Esophagus squamous epithelium (tissue), 4 donors: ENCODE results near the gene ASCL1.

Experiments used
- POLR2A ChIP-seq, 4 donors: fragments of 450-650 bp; IDR thresholded peaks; one replicate each; pipeline ENCODE4 v1.6.1; 2017; ENCODE audit warnings: antibody characterized with exemption in 4 of 4, mild to moderate bottlenecking in 4 of 4, moderate library complexity in 3 of 4
- TF ChIP-seq, protein P1 (sequence below), 6 experiments: fragments of 450-650 bp in 4 of 6; fragments of 200-600 bp in 2 of 6; sonication (generic) in 2 of 6; IDR thresholded peaks; one replicate each; pipeline ENCODE4 v1.5.1; 2016 to 2019; ENCODE audit warnings: antibody characterized with exemption in 6 of 6, mild to moderate bottlenecking in 4 of 6, moderate library complexity in 4 of 6

DNA sequence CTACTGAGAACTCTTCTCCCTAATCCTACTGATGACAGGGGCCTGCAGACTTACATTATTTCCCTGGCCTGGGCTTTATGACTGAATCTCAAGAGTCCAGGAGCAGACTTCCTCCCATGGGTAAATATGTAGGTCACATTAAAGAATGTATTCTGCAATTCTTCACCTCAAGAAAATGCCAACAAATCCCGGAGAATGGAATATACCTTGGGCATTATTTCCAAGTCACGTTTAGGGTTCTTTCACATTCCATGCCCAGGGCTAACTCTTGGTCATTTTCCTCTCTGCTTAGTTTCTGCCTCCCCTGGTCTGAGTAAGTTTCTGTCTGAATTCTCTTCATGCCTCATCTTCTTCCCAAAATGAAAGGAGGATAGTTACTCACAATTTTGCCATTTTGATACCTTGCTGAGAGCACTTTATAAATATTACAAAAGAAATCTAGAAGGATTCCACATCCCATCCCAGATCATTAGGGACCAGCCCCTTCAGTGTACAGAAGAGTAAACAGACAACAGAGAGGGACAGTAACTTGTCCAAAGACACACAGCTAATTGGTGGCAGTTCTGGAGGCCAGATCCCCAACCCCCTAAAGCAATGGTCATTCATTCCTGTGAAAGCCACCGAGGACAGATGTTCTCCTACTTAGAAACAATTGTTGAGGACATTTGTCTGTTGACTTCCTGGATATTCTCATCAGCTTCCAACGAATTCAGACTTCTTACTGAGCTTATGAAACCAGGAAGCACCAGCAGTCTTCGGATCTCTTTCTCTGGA lies 41.0 kb upstream of the ASCL1 start:
- TF ChIP-seq POLR2A (IDR thresholded peaks at IDR 0.05), result no peak
- TF ChIP-seq, protein P1, sequence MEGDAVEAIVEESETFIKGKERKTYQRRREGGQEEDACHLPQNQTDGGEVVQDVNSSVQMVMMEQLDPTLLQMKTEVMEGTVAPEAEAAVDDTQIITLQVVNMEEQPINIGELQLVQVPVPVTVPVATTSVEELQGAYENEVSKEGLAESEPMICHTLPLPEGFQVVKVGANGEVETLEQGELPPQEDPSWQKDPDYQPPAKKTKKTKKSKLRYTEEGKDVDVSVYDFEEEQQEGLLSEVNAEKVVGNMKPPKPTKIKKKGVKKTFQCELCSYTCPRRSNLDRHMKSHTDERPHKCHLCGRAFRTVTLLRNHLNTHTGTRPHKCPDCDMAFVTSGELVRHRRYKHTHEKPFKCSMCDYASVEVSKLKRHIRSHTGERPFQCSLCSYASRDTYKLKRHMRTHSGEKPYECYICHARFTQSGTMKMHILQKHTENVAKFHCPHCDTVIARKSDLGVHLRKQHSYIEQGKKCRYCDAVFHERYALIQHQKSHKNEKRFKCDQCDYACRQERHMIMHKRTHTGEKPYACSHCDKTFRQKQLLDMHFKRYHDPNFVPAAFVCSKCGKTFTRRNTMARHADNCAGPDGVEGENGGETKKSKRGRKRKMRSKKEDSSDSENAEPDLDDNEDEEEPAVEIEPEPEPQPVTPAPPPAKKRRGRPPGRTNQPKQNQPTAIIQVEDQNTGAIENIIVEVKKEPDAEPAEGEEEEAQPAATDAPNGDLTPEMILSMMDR (IDR thresholded peaks at IDR 0.05), result no peak
